Spinal cord (tissue), 10 donors: ENCODE results near the gene KIAA0825. TPM values are rescaled to one million over a fixed set of nuclear protein-coding genes. Genes with fewer than 3 reads are reported as not detected.
"Not testable (repeated sequence)": the region's sequence is repeated elsewhere in the genome, so short reads cannot be mapped to it uniquely, and the experiment has no call there.

Source experiments
- DNase-seq, 6 donors: peaks; one replicate each; pipeline versions ENCODE4 v3.0.0 to v3.0.0-alpha.2; 2013 to 2015; ENCODE audit warnings: low spot score in 6 of 6, low read depth in 4 of 6
- H3K27ac ChIP-seq: one replicate; pipeline ENCODE4 v1.5.1; 2013; ENCODE audit warnings: low read depth, low read length, control low read depth
- H3K27me3 ChIP-seq: one replicate; pipeline ENCODE4 v1.6.1; 2013; ENCODE audit warnings: low read length; ENCODE audit not compliant: control insufficient read depth, insufficient read depth
- H3K36me3 ChIP-seq: one replicate; pipeline ENCODE4 v1.6.1; 2013; ENCODE audit warnings: low read length; ENCODE audit not compliant: control insufficient read depth, insufficient read depth
- H3K4me1 ChIP-seq: one replicate; pipeline ENCODE4 v1.6.1; 2013; ENCODE audit warnings: low read length; ENCODE audit not compliant: control insufficient read depth, insufficient read depth
- H3K4me3 ChIP-seq: one replicate; pipeline ENCODE4 v1.5.1; 2013; ENCODE audit warnings: low read depth, low read length, control low read depth
- H3K9me3 ChIP-seq: one replicate; pipeline ENCODE4 v1.6.1; 2013; ENCODE audit warnings: low read length; ENCODE audit not compliant: control insufficient read depth, insufficient read depth
- WGBS: methylation state at CpG from one replicate; pipeline ENCODE4 v1.1.5; 2013; ENCODE audit warnings: missing lambda C conversion rate; ENCODE audit not compliant: insufficient coverage; 5-methylcytosine and 5-hydroxymethylcytosine counted together
- polyA plus RNA-seq, 2 donors: library from polyadenylated mRNA; unstranded; fragments of 120-200 nt; gene quantifications; one replicate each; pipeline ENCODE4 v1.2.1, GENCODE V29; 2013; ENCODE audit not compliant: insufficient read length in 2 of 2
- total RNA-seq, 2 donors: library from RNA; depleted of rRNA in 1 of 2; stranded (reverse); fragments of 120-200 nt in 1 of 2; fragments of >200 nt in 1 of 2; gene quantifications; one replicate each; pipeline versions ENCODE4 v1.2.3 to v1.2.4, GENCODE V29; 2013 to 2014
- donor health status: healthy.

The KIAA0825 gene
- total and polyA plus RNA-seq, 4 donors: 2.9 to 20.9 (median 8.4) TPM

DNA sequence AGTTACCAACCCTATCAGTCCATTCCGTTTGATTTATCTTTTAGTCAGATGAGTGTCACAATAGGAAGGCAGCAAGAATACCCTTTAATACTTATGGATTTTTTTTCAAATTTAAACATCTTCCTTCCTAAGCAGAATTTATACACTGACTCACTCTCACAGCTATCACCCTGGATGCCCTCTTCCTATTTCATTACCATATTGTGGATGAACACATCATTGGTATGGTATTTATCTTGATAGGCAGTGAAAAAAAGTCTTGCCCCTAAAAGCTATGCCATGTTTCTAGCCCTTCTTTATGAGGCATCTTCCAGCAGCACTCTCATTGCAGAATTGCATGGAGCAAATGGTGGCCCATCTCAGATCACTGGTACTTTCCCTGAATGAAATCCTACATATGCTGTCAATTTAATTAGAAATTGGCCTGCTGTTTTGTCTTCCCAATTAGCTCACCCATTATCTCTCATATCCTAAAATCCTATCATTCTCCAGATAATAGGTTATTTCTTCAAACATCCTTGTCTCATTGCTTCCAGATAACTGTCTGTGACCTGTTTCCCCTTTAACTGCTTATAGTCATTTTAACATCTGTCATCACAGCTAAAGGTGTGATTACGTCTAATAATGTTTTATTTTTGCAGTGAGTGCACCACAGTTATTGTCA lies 443.5 kb downstream of the KIAA0825 start:
- no peaks in the 10 kb centered on the region for H3K4me1 ChIP-seq
- DNase-seq: no peak
- no peak overlapping the region for H3K4me3 ChIP-seq
- H3K9me3 ChIP-seq: no peaks in the 10 kb centered on the region
- H3K27ac ChIP-seq: no peak overlapping the region
- no peaks in the 10 kb centered on the region for H3K36me3 ChIP-seq
- no peaks in the 10 kb centered on the region for H3K27me3 ChIP-seq
- no CpG with 5 or more reads among the region's 2 CpGs for WGBS

DNA sequence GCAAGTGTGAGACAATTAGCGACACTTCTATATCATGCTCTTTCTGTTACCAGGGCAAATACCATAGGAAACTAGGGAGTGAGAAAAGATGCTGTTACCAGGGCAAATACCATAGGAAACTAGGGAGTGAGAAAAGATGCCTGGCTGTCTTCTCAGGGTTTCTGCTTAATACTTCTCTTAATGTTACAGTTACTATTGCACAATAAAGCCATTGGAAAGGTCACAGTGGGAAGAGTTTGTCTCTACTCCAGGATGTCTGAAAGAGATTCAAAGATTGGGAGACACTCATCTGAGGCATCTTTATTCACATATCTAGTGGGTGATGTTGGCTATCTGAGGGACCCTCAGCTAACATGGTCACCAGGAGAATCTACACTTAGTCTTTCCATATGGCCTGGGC lies 445.3 kb downstream of the KIAA0825 start:
- H3K4me1 ChIP-seq: no peaks in the 10 kb centered on the region
- no peak overlapping the region for H3K4me3 ChIP-seq
- H3K27ac ChIP-seq: no peak overlapping the region
- no peaks in the 10 kb centered on the region for H3K9me3 ChIP-seq
- DNase-seq: no peak
- no peaks in the 10 kb centered on the region for H3K27me3 ChIP-seq
- no peaks in the 10 kb centered on the region for H3K36me3 ChIP-seq
- no CpG with 5 or more reads among the region's 1 CpG for WGBS

DNA sequence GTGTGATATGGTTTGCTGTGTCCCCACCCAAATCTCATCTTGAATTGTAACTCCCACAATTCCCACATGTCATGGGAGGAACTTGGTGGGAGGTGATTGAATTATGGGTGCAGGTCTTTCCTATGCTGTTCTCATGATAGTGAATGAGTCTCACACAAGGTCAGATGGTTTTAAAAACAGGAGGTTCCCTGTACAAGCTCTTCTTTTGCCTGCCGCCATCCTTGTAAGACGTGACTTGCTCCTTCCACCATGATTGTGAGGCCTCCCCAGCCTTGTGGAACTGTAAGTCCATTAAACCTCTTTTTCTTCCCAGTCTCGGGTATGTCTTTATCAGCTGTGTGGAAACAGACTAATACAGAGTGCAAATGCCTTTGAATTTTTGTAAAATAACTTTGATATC lies 447.3 kb downstream of the KIAA0825 start:
- not testable (repeated sequence) for H3K9me3 ChIP-seq, H3K4me1 ChIP-seq, H3K27ac ChIP-seq, H3K27me3 ChIP-seq, DNase-seq, H3K4me3 ChIP-seq, H3K36me3 ChIP-seq
- WGBS: no CpG with 5 or more reads among the region's 3 CpGs

DNA sequence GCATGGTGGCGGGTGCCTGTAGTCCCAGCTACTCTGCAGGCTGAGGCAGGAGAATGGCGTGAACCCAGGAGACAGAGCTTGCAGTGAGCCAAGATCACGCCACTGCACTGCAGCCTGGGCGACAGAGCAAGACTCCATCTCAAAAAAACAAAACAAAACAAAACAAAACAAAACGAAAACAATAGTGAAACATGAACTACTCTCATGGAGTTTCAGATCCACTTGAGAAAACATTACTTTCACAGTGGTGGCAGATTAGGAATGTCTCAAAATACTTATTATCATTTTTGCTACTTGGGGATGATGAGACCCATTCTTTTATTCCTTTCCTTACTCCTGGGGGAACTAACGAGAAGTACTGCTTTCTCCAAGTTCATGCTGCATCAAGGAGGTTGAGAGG lies 448.2 kb downstream of the KIAA0825 start:
- not testable (repeated sequence) for H3K36me3 ChIP-seq, H3K9me3 ChIP-seq, H3K27me3 ChIP-seq, H3K4me3 ChIP-seq, DNase-seq, H3K27ac ChIP-seq, H3K4me1 ChIP-seq
- WGBS: 70% methylated on average over 2 of the region's 6 CpGs

DNA sequence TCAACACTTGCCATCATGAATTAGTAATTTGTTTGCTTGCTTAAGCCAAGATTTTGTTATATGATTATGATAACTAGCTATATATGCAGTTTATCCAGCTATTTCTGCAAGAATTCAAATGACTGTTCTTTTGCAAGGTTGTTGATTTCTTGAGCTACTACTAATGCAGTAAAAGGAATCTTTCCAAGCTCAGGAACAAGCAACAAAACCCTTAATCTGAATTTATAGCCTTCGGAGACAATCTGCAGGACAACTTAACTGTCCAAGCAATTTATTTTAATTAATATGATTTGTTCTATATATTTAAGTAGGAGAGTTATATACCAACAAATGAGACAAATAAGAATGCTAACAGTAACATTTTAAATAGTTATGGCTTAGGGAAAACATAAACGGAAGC lies 450.3 kb downstream of the KIAA0825 start:
- Histone ChIP-seq H3K9me3 (no peaks in the 10 kb centered on the region), H3K27me3 (no peaks in the 10 kb centered on the region), H3K4me1 (no peaks in the 10 kb centered on the region), H3K4me3 (no peak overlapping the region), H3K27ac (no peak overlapping the region), H3K36me3 (no peaks in the 10 kb centered on the region)
- no peak for DNase-seq
- no CpG with 5 or more reads among the region's 2 CpGs for WGBS

DNA sequence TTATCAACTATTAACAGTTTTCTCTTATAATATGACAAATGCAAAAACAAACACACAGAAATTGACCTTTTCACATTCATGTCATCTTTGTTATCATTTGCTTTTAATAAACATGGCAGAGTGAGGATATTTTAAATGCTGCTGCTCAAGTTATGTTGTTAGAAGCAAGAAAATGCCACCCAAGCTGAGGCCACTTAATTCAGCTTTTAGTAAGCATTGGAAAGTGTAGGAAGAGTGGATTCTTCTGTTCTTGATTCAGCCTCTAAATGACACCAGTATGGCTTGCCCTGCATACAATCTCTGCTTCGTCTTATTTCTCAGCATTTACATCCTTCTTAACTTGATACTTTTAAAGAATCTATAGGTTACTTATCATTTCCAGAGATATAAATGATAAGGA lies 456.6 kb downstream of the KIAA0825 start:
- no CpG with 5 or more reads among the region's 1 CpG for WGBS

DNA sequence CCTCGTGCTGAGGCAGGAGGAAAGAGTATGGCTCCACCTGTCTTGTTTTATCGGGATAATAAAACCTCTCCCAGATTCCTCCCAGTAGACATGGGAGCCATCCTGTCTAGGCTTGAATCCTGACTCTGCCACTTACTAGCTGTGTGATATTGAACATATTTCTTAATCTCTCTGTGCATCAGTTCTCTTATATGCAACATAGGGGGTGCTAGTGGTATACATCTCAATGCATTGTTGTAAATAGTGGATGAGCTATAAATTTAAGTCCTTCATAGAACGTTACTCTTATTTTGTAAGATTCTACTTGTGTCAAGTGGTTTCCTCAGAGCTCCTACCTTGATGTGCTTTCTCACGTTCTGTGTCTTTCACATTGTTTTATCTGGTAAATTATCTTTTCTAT lies 459.3 kb downstream of the KIAA0825 start:
- Histone ChIP-seq H3K36me3 (no peaks in the 10 kb centered on the region), H3K27me3 (no peaks in the 10 kb centered on the region), H3K4me1 (no peaks in the 10 kb centered on the region), H3K9me3 (no peaks in the 10 kb centered on the region), H3K27ac (no peak overlapping the region), H3K4me3 (no peak overlapping the region)
- no peak for DNase-seq
- WGBS: no CpG with 5 or more reads among the region's 4 CpGs

More for the DNA sequence above, 456.6 kb downstream of the KIAA0825 start:
- no peaks in the 10 kb centered on the region for H3K36me3 ChIP-seq
- H3K4me3 ChIP-seq: no peak overlapping the region
- no peaks in the 10 kb centered on the region for H3K4me1 ChIP-seq
- H3K9me3 ChIP-seq: no peaks in the 10 kb centered on the region
- no peak for DNase-seq
- H3K27ac ChIP-seq: no peak overlapping the region
- no peaks in the 10 kb centered on the region for H3K27me3 ChIP-seq

DNA sequence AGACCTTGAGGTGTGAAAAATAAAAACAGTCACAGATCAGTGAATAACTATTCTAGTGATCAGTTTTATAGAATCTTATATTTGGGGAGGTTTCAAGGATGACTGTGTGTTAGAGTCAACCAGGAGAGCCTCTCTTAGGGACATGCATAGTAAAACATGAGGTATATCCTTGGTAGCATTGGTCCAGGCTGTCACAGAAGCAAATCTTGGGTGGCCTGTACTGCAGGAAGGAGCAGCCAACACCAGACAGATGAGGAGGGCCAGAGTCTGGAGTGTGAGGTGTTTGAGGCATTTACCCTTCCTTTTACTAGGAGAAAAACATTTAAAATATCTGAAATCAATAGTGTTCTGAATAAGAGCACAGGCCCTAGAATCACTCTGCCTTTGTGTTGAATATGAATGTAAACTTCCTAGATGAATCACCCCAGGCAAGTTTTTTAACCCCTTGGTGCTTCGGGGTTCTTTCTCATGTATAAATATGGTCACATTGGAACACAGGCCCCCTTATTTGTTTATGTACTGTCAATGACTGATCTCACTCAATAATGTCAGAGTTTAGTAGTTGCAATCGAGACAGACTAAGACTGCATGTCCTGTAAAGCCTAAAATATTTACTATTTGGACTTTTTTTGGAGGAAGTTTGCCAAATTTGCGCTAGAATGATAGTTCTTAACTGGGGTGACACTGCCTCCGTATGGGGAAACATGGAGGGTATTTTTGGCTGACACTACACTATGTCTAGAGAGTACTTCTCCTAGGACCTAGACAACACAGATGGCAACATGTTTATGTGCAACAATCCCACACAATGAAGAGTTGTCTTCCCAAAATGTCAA lies 460.5 kb downstream of the KIAA0825 start:
- no peak for DNase-seq
- WGBS: no CpG with 5 or more reads among the region's 4 CpGs
- H3K9me3 ChIP-seq: no peaks in the 10 kb centered on the region
- H3K36me3 ChIP-seq: no peaks in the 10 kb centered on the region
- no peaks in the 10 kb centered on the region for H3K4me1 ChIP-seq
- no peaks in the 10 kb centered on the region for H3K27me3 ChIP-seq
- H3K27ac ChIP-seq: no peak overlapping the region
- H3K4me3 ChIP-seq: no peak overlapping the region

DNA sequence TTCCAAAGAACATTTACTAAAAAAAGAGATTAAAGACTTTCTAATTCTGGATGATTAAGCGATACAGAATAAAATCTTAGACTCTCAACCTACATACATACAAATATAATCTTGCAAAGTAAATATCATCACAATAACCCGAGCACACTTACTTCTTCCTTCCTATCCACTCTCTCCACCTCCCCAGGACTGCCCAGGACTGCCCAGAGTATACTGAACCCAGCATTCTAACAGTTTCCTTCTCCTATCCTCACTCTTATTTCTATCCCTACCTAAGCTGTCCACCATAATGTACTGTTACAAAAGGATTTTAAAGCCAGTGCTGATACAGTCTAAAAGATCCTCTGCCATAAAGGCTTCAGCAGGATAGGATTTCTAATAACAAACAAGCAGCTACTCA lies 463.7 kb downstream of the KIAA0825 start:
- no peak overlapping the region for H3K4me3 ChIP-seq
- no peaks in the 10 kb centered on the region for H3K4me1 ChIP-seq
- H3K27ac ChIP-seq: no peak overlapping the region
- H3K27me3 ChIP-seq: no peaks in the 10 kb centered on the region
- H3K36me3 ChIP-seq: no peaks in the 10 kb centered on the region
- DNase-seq: no peak
- peaks cover 2% of the 10 kb centered on the region for H3K9me3 ChIP-seq
- WGBS: 89% methylated on average over 1 of the region's 2 CpGs
